Lower leg skin (tissue), 3 donors: Measurements from ENCODE around the gene JAK2.

Source experiments
- CTCF ChIP-seq, 3 donors: fragments of 450-650 bp; IDR thresholded peaks; one replicate each; pipeline ENCODE4 v1.5.1; 2016; ENCODE audit warnings: antibody characterized with exemption in 3 of 3, mild to moderate bottlenecking in 3 of 3, moderate library complexity in 2 of 3
- POLR2A ChIP-seq, 2 donors: fragments of 450-650 bp; IDR thresholded peaks; one replicate each; pipeline ENCODE4 v1.6.1; 2016 to 2017; ENCODE audit warnings: antibody characterized with exemption in 2 of 2, mild to moderate bottlenecking in 1 of 2, moderate library complexity in 1 of 2

- no peak for TF ChIP-seq POLR2A (IDR thresholded peaks at IDR 0.05)
- TF ChIP-seq CTCF (IDR thresholded peaks at IDR 0.05): peak in 1 of 3 donors; percentile 73
These were observed 2.9 kb downstream of the JAK2 start for GRCh38 chr9:4987961-4988421.
